WI38 (cell line): Measurements from ENCODE around the gene PITPNB.

Source experiments
- H3K4me3 ChIP-seq: 2 replicates; pipeline ENCODE4 v1.5.1; 2011; ENCODE audit warnings: low read depth, mild to moderate bottlenecking, control low read depth, low read length
- CTCF ChIP-seq: IDR thresholded peaks from 2 replicates; pipeline ENCODE4 v1.5.1; 2012; ENCODE audit warnings: low read depth, mild to moderate bottlenecking, control low read depth, low read length

PITPNB gene

DNA sequence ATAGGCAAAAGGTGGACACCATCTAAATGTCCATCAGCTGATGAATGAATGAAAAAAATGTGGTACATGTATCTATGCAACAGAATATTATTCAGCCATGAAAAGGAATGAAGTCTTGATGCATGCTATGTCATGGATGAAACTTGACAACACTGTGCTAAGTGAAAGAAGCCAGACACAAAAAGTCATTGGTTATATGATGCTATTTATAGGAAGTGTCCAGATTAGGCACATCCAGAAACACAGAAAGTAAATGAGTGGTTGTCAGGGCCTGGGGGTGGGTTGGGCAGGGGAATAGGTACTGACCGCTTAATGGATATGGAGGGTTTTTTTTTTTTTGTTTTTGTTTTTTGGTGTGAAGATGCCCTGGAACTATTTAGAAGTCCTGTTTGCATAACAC lies 95.8 kb downstream of the PITPNB start:
- no peak overlapping the region for H3K4me3 ChIP-seq
- no peak for TF ChIP-seq CTCF

- no peak for TF ChIP-seq CTCF
- no peak overlapping the region for H3K4me3 ChIP-seq
These were observed 97.9 kb downstream of the PITPNB start for GRCh38 chr22:27820896-27821866.

DNA sequence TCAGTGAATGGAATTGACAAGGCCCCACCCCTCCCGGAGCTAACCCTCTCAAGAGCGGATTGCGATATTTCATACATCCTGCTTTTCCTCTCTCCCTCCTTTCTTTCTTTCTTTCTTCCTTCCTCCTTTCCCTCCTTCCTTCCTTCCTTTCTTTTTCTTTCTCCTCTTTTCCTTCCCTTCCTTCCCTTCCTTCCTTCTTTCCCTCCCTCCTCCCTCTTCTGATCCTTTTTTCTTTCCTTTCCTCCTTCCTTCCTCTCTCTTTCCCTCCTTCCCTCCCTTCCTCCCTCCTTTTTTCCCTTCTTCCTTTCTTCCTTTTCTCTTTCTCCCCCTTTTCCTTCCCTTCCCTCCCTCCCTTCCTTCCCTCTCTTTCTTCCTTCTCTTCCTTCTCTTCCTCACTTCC lies 102.5 kb downstream of the PITPNB start:
- TF ChIP-seq CTCF = no peak
- H3K4me3 ChIP-seq = no peak overlapping the region

- no peak for TF ChIP-seq CTCF
- no peak overlapping the region for H3K4me3 ChIP-seq
These were observed 103.1 kb downstream of the PITPNB start for GRCh38 chr22:27815826-27816530.

- H3K4me3 ChIP-seq = no peak overlapping the region
- no peak for TF ChIP-seq CTCF
These were observed 104.1 kb downstream of the PITPNB start for GRCh38 chr22:27814993-27815392.

DNA sequence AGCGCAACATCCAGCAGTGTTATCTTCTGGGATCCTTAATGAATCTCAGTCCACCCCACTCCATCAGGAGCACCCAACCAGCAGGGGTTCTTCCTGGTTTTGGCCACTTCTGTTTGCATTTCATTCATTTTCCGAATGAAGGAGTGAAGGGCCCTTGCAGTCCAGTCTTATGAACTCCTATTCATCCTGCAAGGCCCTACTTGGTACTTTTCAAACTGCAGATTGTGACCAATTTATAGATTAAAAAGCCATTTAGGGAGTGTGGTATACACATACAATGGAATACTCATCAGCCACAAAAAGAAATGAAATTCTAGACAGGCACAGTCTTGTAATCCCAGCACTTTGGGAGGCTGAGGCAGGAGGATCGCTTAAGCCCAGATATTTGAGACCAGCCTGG lies 107.3 kb downstream of the PITPNB start:
- no peak overlapping the region for H3K4me3 ChIP-seq
- no peak for TF ChIP-seq CTCF

GRCh38 chr22:27810609-27811151 lies 108.4 kb downstream of the PITPNB start:
- H3K4me3 ChIP-seq = no peak overlapping the region
- TF ChIP-seq CTCF = no peak
